H9 (cell line): ENCODE measurements around the gene THEMIS. TPM values are rescaled to one million over a fixed set of nuclear protein-coding genes. Genes with fewer than 3 reads are reported as not detected.

Source experiments
- DNase-seq: peaks from one replicate; pipeline ENCODE4 v3.0.0-alpha.2; 2017
- H2AFZ ChIP-seq: one replicate; pipeline ENCODE4 v1.6.1; 2013; ENCODE audit warnings: mild to moderate bottlenecking, low read length, control low read depth, moderate library complexity
- H2AK5ac ChIP-seq: 2 replicates; pipeline ENCODE4 v1.6.1; 2013; ENCODE audit warnings: low read length, control low read depth, mixed read lengths; ENCODE audit not compliant: insufficient read length
- H2BK120ac ChIP-seq: one replicate; pipeline ENCODE4 v1.6.1; 2013; ENCODE audit warnings: low read depth, mild to moderate bottlenecking, low read length, control low read depth, inconsistent platforms; ENCODE audit not compliant: poor library complexity, severe bottlenecking
- H2BK12ac ChIP-seq: 2 replicates; pipeline ENCODE4 v1.6.1; 2013; ENCODE audit warnings: low read length, control low read depth, mixed read lengths, low read depth; ENCODE audit not compliant: insufficient read length
- H2BK15ac ChIP-seq: 2 replicates; pipeline ENCODE4 v1.6.1; 2013; ENCODE audit warnings: low read depth, low read length, control low read depth
- H2BK20ac ChIP-seq: one replicate; pipeline ENCODE4 v1.6.1; 2013; ENCODE audit warnings: low read depth, mild to moderate bottlenecking, low read length, control low read depth, inconsistent platforms; ENCODE audit not compliant: poor library complexity, severe bottlenecking
- H2BK5ac ChIP-seq: 2 replicates; pipeline ENCODE4 v1.6.1; 2013; ENCODE audit warnings: low read length, control low read depth, mixed read lengths; ENCODE audit not compliant: insufficient read length
- H3K14ac ChIP-seq: 2 replicates; pipeline ENCODE4 v1.6.1; 2013; ENCODE audit warnings: low read length, control low read depth; ENCODE audit not compliant: insufficient read depth
- H3K18ac ChIP-seq: 2 replicates; pipeline ENCODE4 v1.6.1; 2013; ENCODE audit warnings: low read depth, mild to moderate bottlenecking, mixed read lengths, low read length, control low read depth; ENCODE audit not compliant: insufficient read length
- H3K23ac ChIP-seq: 2 replicates; pipeline ENCODE4 v1.6.1; 2013; ENCODE audit warnings: low read length, control low read depth, mixed read lengths, low read depth; ENCODE audit not compliant: insufficient read length
- H3K23me2 ChIP-seq: 2 replicates; pipeline ENCODE4 v1.6.1; 2013; ENCODE audit warnings: low read depth, mild to moderate bottlenecking, mixed read lengths, low read length, control low read depth; ENCODE audit not compliant: insufficient read length, poor library complexity, severe bottlenecking
- H3K27ac ChIP-seq: 2 replicates; pipeline ENCODE4 v1.5.1; 2013; ENCODE audit warnings: low read length, control low read depth, mixed read lengths, low read depth; ENCODE audit not compliant: insufficient read length
- H3K27me3 ChIP-seq: 2 replicates; pipeline ENCODE4 v1.6.1; 2013; ENCODE audit warnings: low read length, control low read depth, inconsistent platforms; ENCODE audit not compliant: insufficient read depth
- H3K4ac ChIP-seq: 2 replicates; pipeline ENCODE4 v1.6.1; 2013; ENCODE audit warnings: low read depth, mild to moderate bottlenecking, control low read depth, inconsistent platforms, low read length, moderate library complexity
- H3K4me1 ChIP-seq: 2 replicates; pipeline ENCODE4 v1.6.1; 2013; ENCODE audit warnings: low read length, control low read depth, inconsistent platforms; ENCODE audit not compliant: insufficient read depth
- H3K4me2 ChIP-seq: 2 replicates; pipeline ENCODE4 v1.6.1; 2013; ENCODE audit warnings: low read length, control low read depth, mixed read lengths; ENCODE audit not compliant: insufficient read length, insufficient read depth
- H3K56ac ChIP-seq: 2 replicates; pipeline ENCODE4 v1.6.1; 2013; ENCODE audit warnings: low read depth, mild to moderate bottlenecking, mixed read lengths, low read length, control low read depth; ENCODE audit not compliant: insufficient read length
- H3K79me1 ChIP-seq: 2 replicates; pipeline ENCODE4 v1.6.1; 2013; ENCODE audit warnings: low read depth, mild to moderate bottlenecking, moderate library complexity, low read length, control low read depth, inconsistent platforms; ENCODE audit not compliant: insufficient read depth, poor library complexity, severe bottlenecking
- H3K79me2 ChIP-seq: 2 replicates; pipeline ENCODE4 v1.6.1; 2013; ENCODE audit warnings: low read length, control low read depth, inconsistent platforms; ENCODE audit not compliant: insufficient read depth
- H3K9ac ChIP-seq: 2 replicates; pipeline ENCODE4 v1.6.1; 2013; ENCODE audit warnings: low read length, control low read depth, mixed read lengths; ENCODE audit not compliant: insufficient read length; ENCODE audit errors: extremely low read depth
- H3K9me3 ChIP-seq: one replicate; pipeline ENCODE4 v1.6.1; 2013; ENCODE audit warnings: low read depth, low read length, inconsistent platforms; ENCODE audit not compliant: control insufficient read depth
- H3T11ph ChIP-seq: one replicate; pipeline ENCODE4 v1.6.1; 2013; ENCODE audit warnings: mild to moderate bottlenecking, low read length, control low read depth, inconsistent platforms
- H4K20me1 ChIP-seq: one replicate; pipeline ENCODE4 v1.6.1; 2013; ENCODE audit not compliant: control insufficient read depth, insufficient read length, insufficient read depth
- H4K5ac ChIP-seq: 2 replicates; pipeline ENCODE4 v1.6.1; 2013; ENCODE audit warnings: low read depth, mild to moderate bottlenecking, mixed read lengths, low read length, control low read depth; ENCODE audit not compliant: insufficient read length
- H4K8ac ChIP-seq: replicated peaks from 2 replicates; pipeline ENCODE4 v1.6.1; 2013; ENCODE audit warnings: low read length, control low read depth, mixed read lengths, low read depth; ENCODE audit not compliant: insufficient read length
- H4K91ac ChIP-seq: 2 replicates; pipeline ENCODE4 v1.6.1; 2013; ENCODE audit warnings: low read depth, mild to moderate bottlenecking, moderate library complexity, mixed read lengths, low read length, control low read depth; ENCODE audit not compliant: insufficient read length
- H3K27ac Mint-ChIP-seq, 3 experiments: 2 replicates in 2 of 3; 3 replicates in 1 of 3; pipeline ENCODE4 v1.8.0; 2020 to 2021; ENCODE audit warnings: mixed read lengths in 3 of 3, mild to moderate bottlenecking in 1 of 3, moderate library complexity in 1 of 3
- H3K27me3 Mint-ChIP-seq: 2 replicates; pipeline ENCODE4 v1.8.0; 2021; ENCODE audit warnings: low read depth, mild to moderate bottlenecking, moderate library complexity, mixed read lengths
- H3K36me3 Mint-ChIP-seq, 3 experiments: 2 replicates in 2 of 3; 3 replicates in 1 of 3; pipeline ENCODE4 v1.8.0; 2020 to 2021; ENCODE audit warnings: low read depth in 3 of 3, mixed read lengths in 3 of 3; ENCODE audit not compliant: insufficient read depth in 1 of 3
- H3K4me1 Mint-ChIP-seq, 2 experiments: 2 replicates each; pipeline ENCODE4 v1.8.0; 2020; ENCODE audit warnings: mixed read lengths in 2 of 2
- H3K4me3 Mint-ChIP-seq, 2 experiments: 2 replicates in 1 of 2; 3 replicates in 1 of 2; pipeline ENCODE4 v1.8.0; 2020 to 2021; ENCODE audit warnings: mild to moderate bottlenecking in 2 of 2, mixed read lengths in 2 of 2, moderate library complexity in 1 of 2
- H3K9me3 Mint-ChIP-seq, 2 experiments: 2 replicates in 1 of 2; 3 replicates in 1 of 2; pipeline ENCODE4 v1.8.0; 2020; ENCODE audit warnings: mild to moderate bottlenecking in 2 of 2, mixed read lengths in 2 of 2, moderate library complexity in 1 of 2
- WGBS: extraction: QIAGEN DNeasy Blood & Tissue Kit; methylation state at CpG from one replicate; pipeline ENCODE4 v1.1.7; 2013; ENCODE audit warnings: missing lambda C conversion rate, low lambda C conversion rate, mixed read lengths; ENCODE audit not compliant: insufficient read length; ENCODE audit errors: extremely low coverage; 5-methylcytosine and 5-hydroxymethylcytosine counted together
- total RNA-seq: library from RNA; stranded (reverse); gene quantifications from 2 replicates; pipeline ENCODE4 v1.2.1, GENCODE V29; 2021
- TF ChIP-seq, protein P1 (sequence below): fragments of 200-600 bp; sonication (generic); conservative IDR thresholded peaks from 3 replicates; pipeline ENCODE4 v1.8.0; 2021; ENCODE audit warnings: antibody characterized with exemption, mild to moderate bottlenecking

THEMIS gene
- total RNA-seq, 1 experiment from 2014 or later, result not detected

DNA sequence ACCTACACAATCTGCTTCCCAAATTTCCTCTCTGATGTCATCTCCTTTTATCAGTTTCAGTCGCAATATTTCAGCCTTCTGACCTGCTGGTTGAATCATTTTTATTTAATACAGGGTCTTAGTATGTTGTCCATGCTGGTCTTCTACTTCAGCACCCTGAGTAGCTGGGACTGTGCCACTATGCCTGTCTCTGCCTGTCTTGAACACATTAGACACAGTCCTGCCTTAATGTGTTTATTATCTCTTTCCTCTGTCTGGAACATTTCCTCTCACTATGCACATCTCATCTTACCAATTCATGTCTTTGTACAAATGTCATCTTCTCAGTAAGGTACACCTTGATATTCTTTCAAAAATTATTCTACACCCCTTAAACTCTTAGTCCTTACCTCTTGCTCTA lies 106.5 kb downstream of the THEMIS start:
- Histone ChIP-seq H4K91ac (no peak overlapping the region), H3K9ac (no peak overlapping the region), H3K9me3 (no peaks in the 10 kb centered on the region), H2AFZ (no peak overlapping the region), H2BK5ac (no peak overlapping the region), H2BK20ac (no peak overlapping the region), H3K79me1 (no peaks in the 10 kb centered on the region), H4K20me1 (no peaks in the 10 kb centered on the region), H2BK15ac (no peak overlapping the region), H3K23me2 (no peaks in the 10 kb centered on the region), H3K18ac (no peak overlapping the region), H3K4ac (no peak overlapping the region), H3K4me1 (no peaks in the 10 kb centered on the region), H2BK12ac (no peak overlapping the region), H2AK5ac (no peak overlapping the region), H4K8ac (no peak overlapping the region), H3K23ac (no peak overlapping the region), H4K5ac (no peak overlapping the region), H2BK120ac (no peak overlapping the region), H3K27me3 (no peaks in the 10 kb centered on the region), H3K56ac (no peak overlapping the region), H3T11ph (no peak overlapping the region), H3K4me2 (no peak overlapping the region), H3K14ac (no peak overlapping the region), H3K79me2 (no peaks in the 10 kb centered on the region), H3K27ac (no peak overlapping the region)
- Mint-ChIP-seq H3K36me3 (no peaks in the 10 kb centered on the region), H3K9me3 (no peaks in the 10 kb centered on the region), H3K4me1 (no peaks in the 10 kb centered on the region), H3K4me3 (no peak overlapping the region), H3K27ac (no peak overlapping the region), H3K27me3 (no peaks in the 10 kb centered on the region)
- TF ChIP-seq, protein P1, sequence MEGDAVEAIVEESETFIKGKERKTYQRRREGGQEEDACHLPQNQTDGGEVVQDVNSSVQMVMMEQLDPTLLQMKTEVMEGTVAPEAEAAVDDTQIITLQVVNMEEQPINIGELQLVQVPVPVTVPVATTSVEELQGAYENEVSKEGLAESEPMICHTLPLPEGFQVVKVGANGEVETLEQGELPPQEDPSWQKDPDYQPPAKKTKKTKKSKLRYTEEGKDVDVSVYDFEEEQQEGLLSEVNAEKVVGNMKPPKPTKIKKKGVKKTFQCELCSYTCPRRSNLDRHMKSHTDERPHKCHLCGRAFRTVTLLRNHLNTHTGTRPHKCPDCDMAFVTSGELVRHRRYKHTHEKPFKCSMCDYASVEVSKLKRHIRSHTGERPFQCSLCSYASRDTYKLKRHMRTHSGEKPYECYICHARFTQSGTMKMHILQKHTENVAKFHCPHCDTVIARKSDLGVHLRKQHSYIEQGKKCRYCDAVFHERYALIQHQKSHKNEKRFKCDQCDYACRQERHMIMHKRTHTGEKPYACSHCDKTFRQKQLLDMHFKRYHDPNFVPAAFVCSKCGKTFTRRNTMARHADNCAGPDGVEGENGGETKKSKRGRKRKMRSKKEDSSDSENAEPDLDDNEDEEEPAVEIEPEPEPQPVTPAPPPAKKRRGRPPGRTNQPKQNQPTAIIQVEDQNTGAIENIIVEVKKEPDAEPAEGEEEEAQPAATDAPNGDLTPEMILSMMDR, result no peak
- WGBS, result no CpG with 5 or more reads among the region's 1 CpG
- DNase-seq, result no peak
